WTC11 (cell line): ENCODE data around the gene MYH9. TPM values are rescaled to one million over a fixed set of nuclear protein-coding genes. Genes with fewer than 3 reads are reported as not detected.

Experiments used
- ATAC-seq: fragments of 200-7000 bp; cut with Tn5 transposase; 2 replicates; pipeline ENCODE4 v1.10.0; 2021; ENCODE audit warnings: mild to moderate bottlenecking, moderate library complexity
- CTCF ChIA-PET: fragments of 300-600 bp; sonication (Branson Sonifier 250); formaldehyde crosslinking; loops from one replicate; lab custom pipeline; 2021; ENCODE audit warnings: antibody characterized with exemption; lab: Charles Lee
- POLR2A ChIA-PET: fragments of 350-600 bp; sonication (Branson Sonifier 250); formaldehyde crosslinking; loops from one replicate; lab custom pipeline; 2021; ENCODE audit warnings: antibody characterized with exemption; lab: Charles Lee
- DNase-seq: peaks from one replicate; pipeline ENCODE4 v3.0.0; 2021; ENCODE audit warnings: low spot score
- H3K27ac Mint-ChIP-seq: 2 replicates; pipeline ENCODE4 v1.8.0; 2021; ENCODE audit warnings: mixed read lengths
- H3K27me3 Mint-ChIP-seq: 2 replicates; pipeline ENCODE4 v1.8.0; 2021; ENCODE audit warnings: low read depth, mild to moderate bottlenecking, moderate library complexity, mixed read lengths
- H3K36me3 Mint-ChIP-seq: 2 replicates; pipeline ENCODE4 v1.8.0; 2021; ENCODE audit warnings: mixed read lengths
- H3K4me1 Mint-ChIP-seq: 2 replicates; pipeline ENCODE4 v1.8.0; 2022; ENCODE audit warnings: mixed read lengths
- H3K4me3 Mint-ChIP-seq: 2 replicates; pipeline ENCODE4 v1.8.0; 2021; ENCODE audit warnings: mild to moderate bottlenecking, moderate library complexity, mixed read lengths
- H3K9me3 Mint-ChIP-seq: 2 replicates; pipeline ENCODE4 v1.8.0; 2021; ENCODE audit warnings: mixed read lengths
- ATF1 ChIP-seq: sonication (generic); formaldehyde crosslinking; IDR thresholded peaks from 2 replicates; pipeline ENCODE4 v1.8.1; 2023; ENCODE audit warnings: mild to moderate bottlenecking, moderate library complexity, missing genetic modification reagents
- FOXJ3 ChIP-seq: sonication (generic); formaldehyde crosslinking; IDR thresholded peaks from 2 replicates; pipeline ENCODE4 v1.9.0; 2021; ENCODE audit warnings: missing genetic modification reagents, mild to moderate bottlenecking, borderline replicate concordance
- NR2C2 ChIP-seq: sonication (generic); formaldehyde crosslinking; IDR thresholded peaks from 2 replicates; pipeline ENCODE4 v1.8.0; 2022; ENCODE audit warnings: mild to moderate bottlenecking, missing genetic modification reagents
- NR3C1 ChIP-seq: sonication (generic); formaldehyde crosslinking; conservative IDR thresholded peaks from 2 replicates; pipeline ENCODE4 v1.8.1; 2023; ENCODE audit warnings: low read depth, mild to moderate bottlenecking, missing genetic modification reagents
- RORB ChIP-seq: fragments of 250-450 bp; sonication (Bioruptor Pico); IDR thresholded peaks from 2 replicates; pipeline ENCODE4 v1.9.0; 2021; ENCODE audit warnings: mild to moderate bottlenecking
- SP1 ChIP-seq: sonication (generic); formaldehyde crosslinking; conservative IDR thresholded peaks from 2 replicates; pipeline ENCODE4 v1.8.1; 2022; ENCODE audit warnings: missing genetic modification reagents
- TP53 ChIP-seq: sonication (generic); formaldehyde crosslinking; IDR thresholded peaks from 2 replicates; pipeline ENCODE4 v1.8.1; 2023; ENCODE audit warnings: mild to moderate bottlenecking, missing genetic modification reagents
- ZBTB21 ChIP-seq: sonication (generic); formaldehyde crosslinking; IDR thresholded peaks from 2 replicates; pipeline ENCODE4 v1.8.1; 2023; ENCODE audit warnings: mild to moderate bottlenecking, missing genetic modification reagents, borderline replicate concordance
- ZNF121 ChIP-seq: sonication (generic); formaldehyde crosslinking; IDR thresholded peaks from 2 replicates; pipeline ENCODE4 v1.8.0; 2023; ENCODE audit warnings: missing genetic modification reagents
- ZNF317 ChIP-seq: sonication (generic); formaldehyde crosslinking; IDR thresholded peaks from 2 replicates; pipeline ENCODE4 v1.8.1; 2023; ENCODE audit warnings: low read depth, mild to moderate bottlenecking, moderate library complexity, missing genetic modification reagents, borderline replicate concordance
- ZNF423 ChIP-seq: fragments of 250-450 bp; sonication (Bioruptor Pico); IDR thresholded peaks from 2 replicates; pipeline ENCODE4 v2.1.2; 2022; ENCODE audit warnings: mild to moderate bottlenecking, moderate library complexity
- total RNA-seq: library from RNA; stranded (reverse); gene quantifications from 3 replicates; pipeline ENCODE4 v1.2.3, GENCODE V29; 2021
- TF ChIP-seq, protein P1 (sequence below): fragments of 250-450 bp; sonication (Bioruptor Pico); IDR thresholded peaks from 2 replicates; pipeline ENCODE4 v1.9.0; 2021; ENCODE audit warnings: mild to moderate bottlenecking
- TF ChIP-seq, protein P2 (sequence below): sonication (generic); formaldehyde crosslinking; IDR thresholded peaks from 2 replicates; pipeline ENCODE4 v1.8.1; 2022; ENCODE audit warnings: low read depth, missing genetic modification reagents, borderline replicate concordance

The MYH9 gene
- total RNA-seq, 1 experiment from 2014 or later: 277 TPM

DNA sequence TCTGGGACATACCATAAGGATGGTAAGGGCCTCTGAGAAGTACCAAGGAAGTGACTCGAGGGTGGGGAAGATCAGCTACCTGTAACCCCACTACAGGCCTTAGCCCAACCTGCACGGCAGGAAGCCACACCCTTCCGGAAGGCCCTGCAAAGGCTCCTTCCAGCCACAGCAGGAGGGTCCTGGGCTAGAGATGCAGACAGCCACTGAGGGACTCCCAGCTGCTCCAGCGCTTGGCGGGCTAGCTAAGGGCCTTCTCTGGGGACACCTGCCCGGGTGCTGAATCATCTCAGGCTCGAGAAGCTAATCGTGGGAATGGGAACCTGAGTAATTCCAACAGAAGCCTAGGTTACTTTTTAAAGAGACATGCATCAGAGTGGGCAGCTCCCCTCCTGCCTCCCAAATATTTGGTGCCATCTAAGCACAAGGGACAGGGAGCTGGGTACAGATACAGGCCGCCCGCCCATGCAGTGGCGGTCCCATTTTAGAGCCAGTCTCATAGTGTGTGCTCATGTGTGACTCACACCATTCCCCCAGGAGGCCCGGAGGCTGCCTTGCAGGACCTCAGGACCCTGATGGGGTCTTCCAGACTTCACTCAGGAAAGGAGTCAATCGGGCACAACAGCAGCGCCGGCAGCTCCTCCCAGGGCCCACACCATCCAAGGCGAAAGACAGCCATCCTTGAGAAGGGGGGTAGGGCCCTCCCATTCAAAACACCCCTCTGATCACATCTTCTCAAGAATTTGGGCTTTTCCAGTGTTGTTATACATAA is 8.0 kb downstream of the MYH9 start:
- no peaks in the 10 kb centered on the region for H3K27me3 Mint-ChIP-seq
- no peak for TF ChIP-seq RORB
- TF ChIP-seq ZNF423 (CRISPR knock-in tag): peak; percentile 52
- POLR2A ChIA-PET: interaction anchor here (0.8 to 4.0 kb wide), 4 partner anchors 8 to 31 kb away, joined by 5 to 26 read pairs (median 10); partner anchors contain the start of gene MYH9
- no peaks in the 10 kb centered on the region for H3K9me3 Mint-ChIP-seq
- H3K4me3 Mint-ChIP-seq: no peak overlapping the region
- peak overlapping the region; percentile 57 for H3K27ac Mint-ChIP-seq
- CTCF ChIA-PET: interaction anchor here (0.6 to 1.7 kb wide), 5 partner anchors 10 to 1635 kb away, joined by 3 to 5 read pairs (median 5); no protein-coding TSS in a partner anchor
- DNase-seq (no peak), ATAC-seq (peak; percentile 67)
- peaks cover 68% of the 10 kb centered on the region for H3K4me1 Mint-ChIP-seq
- H3K36me3 Mint-ChIP-seq: peaks cover 19% of the 10 kb centered on the region

DNA sequence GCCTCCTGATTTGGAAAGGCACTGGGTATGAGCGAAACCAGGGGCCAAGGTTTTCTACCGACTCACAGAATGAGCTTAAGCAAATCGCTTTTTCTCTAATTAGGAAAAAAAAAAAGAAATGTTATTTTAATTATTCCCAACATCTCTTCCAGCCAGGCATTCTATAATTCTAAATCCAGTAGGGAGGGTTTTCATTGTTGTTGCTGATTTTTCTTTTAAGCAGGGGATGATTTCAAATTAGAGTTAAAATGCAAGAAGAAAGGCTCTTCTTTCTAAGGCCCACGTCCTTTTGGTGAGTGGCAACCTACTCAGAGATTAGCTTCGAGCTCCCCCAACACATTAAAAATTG is 8.9 kb downstream of the MYH9 start:
- DNase-seq: no peak
- Mint-ChIP-seq H3K9me3 (no peaks in the 10 kb centered on the region), H3K4me3 (no peak overlapping the region), H3K36me3 (peaks cover 19% of the 10 kb centered on the region), H3K4me1 (peaks cover 68% of the 10 kb centered on the region), H3K27me3 (no peaks in the 10 kb centered on the region), H3K27ac (peak overlapping the region; percentile 86)
- CTCF ChIA-PET: interaction anchor here (1.5 to 1.7 kb wide), 3 partner anchors 9 to 107 kb away, joined by 5 read pairs; no protein-coding TSS in a partner anchor
- POLR2A ChIA-PET: interaction anchor here (1.2 to 4.0 kb wide), 4 partner anchors 9 to 32 kb away, joined by 3 to 26 read pairs (median 10); partner anchors contain the start of gene MYH9
- ATAC-seq: no peak
- TF ChIP-seq NR2C2: no peak
- no peak for TF ChIP-seq ZBTB21 (CRISPR knock-in tag)
- no peak for TF ChIP-seq ZNF317 (CRISPR knock-in tag)
- no peak for TF ChIP-seq TP53
- TF ChIP-seq, protein P1, sequence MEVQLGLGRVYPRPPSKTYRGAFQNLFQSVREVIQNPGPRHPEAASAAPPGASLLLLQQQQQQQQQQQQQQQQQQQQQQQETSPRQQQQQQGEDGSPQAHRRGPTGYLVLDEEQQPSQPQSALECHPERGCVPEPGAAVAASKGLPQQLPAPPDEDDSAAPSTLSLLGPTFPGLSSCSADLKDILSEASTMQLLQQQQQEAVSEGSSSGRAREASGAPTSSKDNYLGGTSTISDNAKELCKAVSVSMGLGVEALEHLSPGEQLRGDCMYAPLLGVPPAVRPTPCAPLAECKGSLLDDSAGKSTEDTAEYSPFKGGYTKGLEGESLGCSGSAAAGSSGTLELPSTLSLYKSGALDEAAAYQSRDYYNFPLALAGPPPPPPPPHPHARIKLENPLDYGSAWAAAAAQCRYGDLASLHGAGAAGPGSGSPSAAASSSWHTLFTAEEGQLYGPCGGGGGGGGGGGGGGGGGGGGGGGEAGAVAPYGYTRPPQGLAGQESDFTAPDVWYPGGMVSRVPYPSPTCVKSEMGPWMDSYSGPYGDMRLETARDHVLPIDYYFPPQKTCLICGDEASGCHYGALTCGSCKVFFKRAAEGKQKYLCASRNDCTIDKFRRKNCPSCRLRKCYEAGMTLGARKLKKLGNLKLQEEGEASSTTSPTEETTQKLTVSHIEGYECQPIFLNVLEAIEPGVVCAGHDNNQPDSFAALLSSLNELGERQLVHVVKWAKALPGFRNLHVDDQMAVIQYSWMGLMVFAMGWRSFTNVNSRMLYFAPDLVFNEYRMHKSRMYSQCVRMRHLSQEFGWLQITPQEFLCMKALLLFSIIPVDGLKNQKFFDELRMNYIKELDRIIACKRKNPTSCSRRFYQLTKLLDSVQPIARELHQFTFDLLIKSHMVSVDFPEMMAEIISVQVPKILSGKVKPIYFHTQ (CRISPR knock-in tag): no peak

DNA sequence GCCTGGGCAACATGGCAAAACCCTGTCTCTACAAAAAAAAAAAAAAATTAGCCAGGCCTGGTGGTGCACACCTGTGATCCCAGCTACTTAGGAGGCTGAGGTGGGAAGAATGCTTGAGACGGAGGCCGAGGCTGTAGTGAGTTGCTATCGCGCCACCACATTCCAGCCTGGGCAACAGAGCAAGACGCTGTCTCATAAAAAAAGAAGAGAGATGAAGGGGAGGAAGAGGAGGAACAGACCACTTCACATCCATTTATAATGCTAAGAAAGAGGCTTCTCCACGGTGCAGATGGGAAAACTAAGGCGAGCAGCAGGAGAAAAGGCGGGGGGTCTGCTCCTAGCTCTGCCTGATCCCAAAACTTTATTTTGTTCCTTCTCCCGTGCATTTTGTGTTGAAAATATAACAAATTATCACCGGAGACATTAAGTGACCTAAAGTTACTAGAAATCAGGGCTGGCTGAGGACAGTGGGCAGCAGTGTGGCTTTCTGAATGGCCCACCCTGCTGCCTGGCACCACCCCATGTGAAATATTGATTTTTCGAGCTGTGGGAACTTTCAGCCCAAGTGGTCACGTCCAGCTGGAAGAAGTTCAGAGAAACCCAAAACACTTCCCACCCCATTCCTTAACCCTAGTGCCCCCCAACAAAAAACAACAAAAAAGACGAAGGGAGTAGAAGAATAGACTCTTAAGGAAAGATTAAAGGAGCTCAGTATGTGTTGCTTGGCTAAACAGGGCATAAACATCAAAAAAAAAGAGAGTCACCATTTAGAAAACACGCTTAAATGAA is 9.5 kb downstream of the MYH9 start:
- no peak for ATAC-seq
- H3K36me3 Mint-ChIP-seq: peaks cover 17% of the 10 kb centered on the region
- no peak overlapping the region for H3K4me3 Mint-ChIP-seq
- peaks cover 69% of the 10 kb centered on the region for H3K4me1 Mint-ChIP-seq
- ChIA-PET POLR2A (interaction anchor here (1.2 to 4.0 kb wide), 4 partner anchors 8 to 43 kb away, joined by 3 to 26 read pairs (median 9); partner anchors contain the start of gene MYH9), CTCF (interaction anchor here (1.5 to 1.7 kb wide), 2 partner anchors 8 to 108 kb away, joined by 5 read pairs; no protein-coding TSS in a partner anchor)
- TF ChIP-seq SP1 (CRISPR knock-in tag) (no peak), ZNF121 (CRISPR knock-in tag) (peak; percentile 42; the same call in 1 of the 2 replicates), FOXJ3 (CRISPR knock-in tag) (no peak), NR3C1 (CRISPR knock-in tag) (no peak), ATF1 (CRISPR knock-in tag) (no peak)
- TF ChIP-seq, protein P2, sequence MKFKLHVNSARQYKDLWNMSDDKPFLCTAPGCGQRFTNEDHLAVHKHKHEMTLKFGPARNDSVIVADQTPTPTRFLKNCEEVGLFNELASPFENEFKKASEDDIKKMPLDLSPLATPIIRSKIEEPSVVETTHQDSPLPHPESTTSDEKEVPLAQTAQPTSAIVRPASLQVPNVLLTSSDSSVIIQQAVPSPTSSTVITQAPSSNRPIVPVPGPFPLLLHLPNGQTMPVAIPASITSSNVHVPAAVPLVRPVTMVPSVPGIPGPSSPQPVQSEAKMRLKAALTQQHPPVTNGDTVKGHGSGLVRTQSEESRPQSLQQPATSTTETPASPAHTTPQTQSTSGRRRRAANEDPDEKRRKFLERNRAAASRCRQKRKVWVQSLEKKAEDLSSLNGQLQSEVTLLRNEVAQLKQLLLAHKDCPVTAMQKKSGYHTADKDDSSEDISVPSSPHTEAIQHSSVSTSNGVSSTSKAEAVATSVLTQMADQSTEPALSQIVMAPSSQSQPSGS (CRISPR knock-in tag): no peak
- H3K27me3 Mint-ChIP-seq: no peaks in the 10 kb centered on the region
- H3K9me3 Mint-ChIP-seq: no peaks in the 10 kb centered on the region
- no peak for DNase-seq
- peak overlapping the region; percentile 86 for H3K27ac Mint-ChIP-seq
